Renal pelvis (tissue), 4 donors: ENCODE results near the gene PDGFB. TPM values are rescaled to one million over a fixed set of nuclear protein-coding genes. Genes with fewer than 3 reads are reported as not detected.

Experiments used
- DNase-seq: peaks from one replicate; pipeline ENCODE4 v3.0.0-alpha.2; 2013
- polyA plus RNA-seq, 3 donors: library from polyadenylated mRNA; unstranded; fragments of 120-200 nt; gene quantifications; one replicate each; pipeline ENCODE4 v1.2.1, GENCODE V29; 2013; ENCODE audit not compliant: insufficient read length in 3 of 3

PDGFB gene
- polyA plus RNA-seq, 3 donors: 14.6 to 17.9 (median 16.1) TPM

DNA sequence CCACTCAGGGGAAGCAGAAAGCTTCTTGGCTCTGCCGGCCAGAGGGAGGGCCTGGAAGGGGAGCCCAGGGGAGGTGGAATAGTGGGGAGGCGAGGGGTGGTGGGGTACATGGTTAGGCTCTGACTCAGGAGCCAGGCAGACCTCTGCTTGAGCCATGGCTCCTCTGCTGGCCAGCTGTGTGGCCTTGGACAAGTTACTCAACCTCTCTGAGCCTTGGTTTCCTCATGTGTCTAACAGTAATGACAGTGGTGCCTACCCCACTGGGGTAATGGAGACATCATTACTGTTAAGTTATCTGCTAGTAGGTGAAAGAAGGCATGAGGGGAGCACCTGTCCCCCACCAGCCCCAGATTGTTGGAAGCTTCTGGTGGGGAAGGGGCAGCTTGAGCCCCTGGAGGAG, 12.2 kb upstream of the PDGFB start:
- no peak for DNase-seq

DNA sequence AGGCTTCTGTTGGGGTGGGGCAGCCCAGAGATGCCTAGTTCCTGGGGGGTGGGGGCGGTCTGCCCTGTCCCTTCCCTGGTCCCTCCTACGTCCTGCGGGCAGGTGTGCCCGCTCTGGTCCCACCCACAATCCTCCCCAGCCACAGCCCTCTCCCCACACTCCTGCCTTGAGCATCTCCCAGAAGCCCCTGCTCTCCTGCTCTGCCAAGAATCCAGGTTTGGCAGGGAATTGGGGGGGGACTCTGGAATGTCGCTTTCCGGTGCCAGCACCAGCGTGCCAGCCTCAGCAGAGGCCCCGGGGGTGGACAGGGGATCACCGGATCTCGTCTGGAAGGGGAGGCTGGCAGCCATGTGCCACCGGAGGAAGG, 11.4 kb upstream of the PDGFB start:
- no peak for DNase-seq

DNA sequence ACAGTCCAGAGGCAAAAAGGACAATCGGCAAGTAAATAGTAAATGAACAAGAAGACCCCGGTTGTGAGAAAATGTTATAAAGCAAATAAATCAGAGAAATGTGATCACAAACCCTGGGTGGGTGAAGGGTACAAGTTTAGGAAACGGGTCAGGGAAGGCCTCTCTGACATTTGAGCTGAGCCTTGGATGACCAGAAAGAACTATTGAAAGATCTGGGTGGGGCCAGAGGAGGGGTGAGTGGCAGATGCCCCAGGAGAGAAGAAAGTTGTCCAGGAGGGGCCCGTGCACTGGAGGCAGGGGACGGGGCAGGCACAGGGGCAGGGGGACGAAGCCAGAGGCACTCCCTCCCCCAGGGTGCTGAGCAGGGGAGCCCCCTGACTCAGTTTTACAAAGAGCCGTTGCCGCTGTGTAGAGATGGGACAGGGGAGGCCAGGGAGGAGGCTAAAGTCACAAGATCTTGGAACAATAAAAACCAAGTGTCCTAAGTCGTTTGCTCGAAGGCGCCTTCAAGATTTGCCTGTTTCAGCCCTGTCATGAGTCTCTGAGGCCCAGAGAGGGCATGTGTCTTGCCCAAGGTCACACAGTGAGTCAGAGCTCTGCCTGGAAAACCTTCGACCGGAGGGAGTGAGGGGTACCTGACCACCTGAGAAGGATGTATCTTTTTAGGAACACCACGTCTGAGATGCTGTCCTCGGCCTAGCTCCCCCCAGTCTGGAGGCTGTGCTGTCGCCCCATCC, 10.8 kb upstream of the PDGFB start:
- DNase-seq: no peak

DNA sequence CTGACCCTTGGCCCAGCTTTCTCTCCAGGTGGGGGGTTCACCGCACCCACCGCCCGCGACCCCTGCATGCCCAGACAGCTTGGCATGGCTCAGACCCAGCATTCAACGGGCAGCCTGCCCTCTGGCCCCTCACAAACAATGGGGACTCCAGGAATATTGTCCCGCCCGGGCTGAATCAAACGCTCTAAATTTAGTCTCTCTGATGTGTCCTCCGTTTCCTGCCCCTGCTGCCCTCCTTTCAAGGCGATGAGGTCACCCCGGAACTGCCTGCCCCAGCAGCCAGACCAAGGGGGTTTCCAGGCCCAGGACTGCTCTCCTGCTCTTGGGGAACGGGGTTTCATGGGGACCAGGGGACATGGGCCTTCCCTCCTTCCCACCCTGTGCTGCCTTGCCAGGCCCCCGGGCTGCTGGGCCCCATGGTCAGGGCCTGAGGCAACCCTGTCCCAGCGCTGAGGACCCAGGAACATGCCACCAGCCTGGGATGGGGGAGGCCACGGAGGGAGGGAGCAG, 10.1 kb upstream of the PDGFB start:
- DNase-seq: no peak

DNA sequence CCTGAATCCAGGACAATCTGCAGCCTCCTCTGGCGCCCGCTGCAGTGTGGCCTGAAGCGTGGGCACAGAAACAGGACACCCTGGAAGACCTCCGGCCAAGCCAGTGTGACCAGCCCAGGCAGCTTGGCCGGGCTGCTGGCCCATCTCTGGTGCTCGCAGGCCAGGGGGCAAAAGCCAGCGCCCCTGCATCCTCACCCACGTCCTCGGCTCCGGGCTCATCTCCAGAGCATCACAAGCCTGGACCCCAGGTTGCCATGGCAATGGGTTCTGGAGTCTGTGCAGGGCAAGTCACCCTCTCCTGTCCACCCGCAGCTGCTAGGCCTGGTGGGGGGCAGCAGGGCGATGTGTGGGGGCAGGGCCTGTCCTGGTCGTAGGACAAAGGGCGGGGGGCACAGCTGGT, 9.3 kb upstream of the PDGFB start:
- no peak for DNase-seq

DNA sequence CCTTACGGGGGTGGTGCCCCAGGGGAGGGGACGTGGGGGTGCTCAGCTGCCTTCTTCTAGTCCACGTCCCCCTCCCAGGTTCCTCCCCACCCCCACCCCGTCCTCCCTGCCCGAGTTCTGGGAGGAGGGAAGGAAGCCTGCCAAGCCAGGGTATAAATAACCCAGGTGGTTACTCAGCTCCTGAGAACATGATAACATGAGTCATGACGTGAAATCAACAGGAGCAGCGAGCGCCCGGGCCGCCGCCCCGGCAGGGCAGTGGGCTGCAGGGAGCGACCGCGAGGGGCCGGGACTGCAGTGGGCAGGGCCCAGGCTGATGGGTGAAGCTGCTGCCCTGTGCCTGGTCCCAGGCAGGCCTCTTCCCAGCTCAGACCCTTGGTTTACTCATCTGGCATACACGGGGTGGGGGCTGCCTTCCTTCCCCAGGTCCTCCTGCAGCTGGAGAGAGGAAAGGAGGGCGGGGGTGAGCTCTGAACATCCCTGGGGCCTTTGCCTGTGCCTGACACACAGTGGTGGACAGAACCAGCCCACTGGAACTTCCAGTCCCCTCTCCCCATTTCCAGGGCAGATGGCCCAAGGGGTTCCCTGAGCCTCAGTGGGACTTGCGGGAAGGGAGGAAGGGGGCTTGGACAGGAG, 8.8 kb upstream of the PDGFB start:
- DNase-seq: no peak

DNA sequence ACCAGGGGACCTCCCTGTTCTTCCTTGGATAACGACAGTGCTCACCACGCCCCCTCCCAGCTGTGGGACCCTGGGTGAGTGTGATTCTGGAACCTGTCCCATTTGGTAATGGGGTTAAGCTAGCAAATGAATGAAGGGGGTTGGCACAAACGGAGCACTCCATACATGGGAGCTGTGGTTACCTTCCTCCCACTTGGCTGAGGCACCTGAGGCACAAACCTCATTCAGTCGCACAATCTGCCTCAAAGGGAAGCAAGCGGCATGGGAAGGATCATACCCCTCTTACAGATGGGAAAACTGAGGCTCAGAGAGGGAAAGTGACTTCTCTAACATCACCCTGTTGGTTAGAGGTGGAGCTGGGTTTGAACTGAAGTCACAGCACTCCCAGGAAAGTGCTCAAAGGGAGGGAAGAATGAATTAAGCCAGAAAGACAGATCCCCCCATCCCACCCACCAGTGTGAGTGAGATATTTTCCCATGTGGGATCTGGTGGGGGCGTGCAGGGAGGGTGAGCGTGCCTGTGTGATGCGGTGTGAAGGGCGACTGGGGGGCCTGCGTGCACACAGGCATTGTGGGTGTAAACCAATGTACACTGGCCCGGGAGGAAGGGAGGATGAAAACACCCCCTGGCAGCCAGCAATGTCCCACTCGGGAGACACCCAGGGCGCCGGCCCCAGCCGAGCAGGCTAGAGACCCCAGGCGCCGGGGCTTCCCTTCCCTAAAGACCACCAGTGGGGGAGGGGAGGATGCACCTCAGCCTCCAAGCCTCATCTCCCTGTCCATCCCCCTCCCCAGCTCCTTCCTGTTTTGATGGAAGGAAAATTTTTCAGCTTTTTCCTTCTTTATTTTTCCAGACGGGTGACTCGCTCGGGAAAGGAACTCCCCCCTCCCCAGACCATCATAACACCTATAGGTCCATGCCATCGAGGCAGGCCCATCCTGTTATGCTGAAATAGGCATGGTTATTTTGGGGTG, 8.0 kb upstream of the PDGFB start:
- no peak for DNase-seq

DNA sequence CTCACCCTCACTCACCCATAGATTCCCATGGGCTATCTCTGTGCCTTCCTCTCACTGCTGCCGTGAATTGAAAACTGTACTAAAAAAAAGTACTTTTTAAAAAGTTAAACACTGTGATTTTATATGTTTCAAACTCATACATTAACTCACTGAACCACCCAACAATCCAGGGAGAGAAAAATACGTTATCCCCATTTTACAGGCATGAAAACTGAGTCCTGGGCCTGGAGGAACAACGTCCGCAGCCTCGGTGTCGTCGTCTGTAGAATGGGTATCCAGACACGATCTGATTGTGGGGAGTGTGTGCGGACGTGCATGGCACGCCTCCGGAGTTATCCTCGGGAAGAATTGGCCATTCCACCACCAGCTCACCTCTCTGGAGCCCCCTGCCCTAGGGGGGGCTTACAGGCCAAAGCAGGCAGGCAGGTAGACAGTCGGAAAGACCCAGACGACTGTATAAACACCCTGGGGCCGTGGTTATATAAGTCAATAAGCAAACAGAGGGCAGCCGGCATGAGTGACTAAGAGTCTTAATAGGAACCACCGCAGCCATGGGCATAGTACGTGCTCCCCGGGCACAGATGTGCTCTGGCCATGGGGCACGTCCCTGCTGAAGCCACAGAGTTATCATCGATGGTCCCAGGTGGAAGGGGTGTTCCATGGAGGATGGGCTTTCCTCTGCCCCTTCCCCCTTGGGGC, 7.1 kb upstream of the PDGFB start:
- no peak for DNase-seq

DNA sequence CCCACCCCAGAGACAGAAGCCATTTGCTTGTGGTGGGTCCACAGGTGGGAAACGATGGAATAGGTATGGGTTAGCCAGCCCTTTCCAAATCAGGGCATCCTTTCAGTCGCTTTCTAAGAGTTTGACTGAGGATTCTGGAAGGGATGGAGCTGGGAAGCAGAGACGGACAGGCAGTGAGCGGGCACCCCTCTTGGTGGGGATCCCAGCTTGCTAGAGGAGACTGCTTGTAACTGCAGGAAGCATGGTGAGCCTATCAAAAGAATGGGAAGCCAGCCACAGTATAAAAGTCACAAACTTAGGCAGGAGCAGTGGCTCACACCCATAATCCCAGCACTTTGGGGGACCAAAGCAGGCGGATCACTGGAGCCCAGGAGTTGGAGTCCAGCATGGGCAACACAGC, 6.1 kb upstream of the PDGFB start:
- no peak for DNase-seq

DNA sequence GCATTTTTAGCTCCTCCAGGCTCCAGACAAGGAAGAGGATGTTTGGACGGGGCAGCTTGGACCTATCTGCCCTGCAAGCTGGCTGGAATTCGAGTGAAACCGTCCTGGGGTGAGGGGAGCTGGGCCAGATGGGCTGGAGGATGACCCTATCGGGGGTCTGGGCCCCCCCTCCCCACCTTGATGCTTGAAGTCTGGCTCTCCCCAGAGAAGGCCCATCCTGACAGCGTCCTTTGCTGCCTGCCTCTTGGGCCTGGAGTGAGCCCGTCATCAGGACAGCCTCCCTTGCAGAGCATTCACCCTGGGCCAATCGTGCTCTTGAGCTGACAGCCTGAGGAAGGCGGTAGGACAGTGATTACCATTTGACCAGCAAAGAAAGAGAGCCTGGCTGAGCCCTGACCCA, 5.3 kb upstream of the PDGFB start:
- DNase-seq: no peak

DNA sequence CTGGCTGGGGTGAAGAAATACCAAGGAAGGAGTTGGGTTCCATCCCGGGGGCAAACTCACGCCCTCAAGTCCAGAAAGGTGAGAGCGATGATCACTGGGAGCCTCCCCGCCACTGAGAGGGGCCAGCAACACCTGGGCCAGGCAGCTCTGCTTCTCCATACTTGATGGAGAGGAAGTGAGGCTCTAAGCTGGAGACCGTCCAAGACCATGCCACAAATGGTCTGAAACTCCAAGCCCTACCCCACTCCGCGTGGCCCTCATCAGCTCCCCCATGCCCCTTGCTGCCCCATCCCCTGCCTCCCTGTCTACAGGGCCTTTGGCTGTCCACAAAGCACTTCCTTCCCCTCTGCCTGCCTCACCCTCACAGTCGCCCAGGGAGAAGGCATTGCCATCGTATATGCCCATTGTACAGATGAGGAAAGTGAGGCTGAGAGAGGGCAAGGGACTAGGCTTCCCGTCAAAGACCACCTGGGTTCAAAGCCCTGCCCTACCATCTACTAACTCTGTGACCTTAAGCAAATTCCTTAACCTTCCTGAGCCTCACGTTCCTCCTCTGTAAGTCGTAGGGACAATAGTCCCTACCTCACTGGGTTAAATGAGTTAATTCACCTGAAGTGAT, 4.4 kb upstream of the PDGFB start:
- no peak for DNase-seq

DNA sequence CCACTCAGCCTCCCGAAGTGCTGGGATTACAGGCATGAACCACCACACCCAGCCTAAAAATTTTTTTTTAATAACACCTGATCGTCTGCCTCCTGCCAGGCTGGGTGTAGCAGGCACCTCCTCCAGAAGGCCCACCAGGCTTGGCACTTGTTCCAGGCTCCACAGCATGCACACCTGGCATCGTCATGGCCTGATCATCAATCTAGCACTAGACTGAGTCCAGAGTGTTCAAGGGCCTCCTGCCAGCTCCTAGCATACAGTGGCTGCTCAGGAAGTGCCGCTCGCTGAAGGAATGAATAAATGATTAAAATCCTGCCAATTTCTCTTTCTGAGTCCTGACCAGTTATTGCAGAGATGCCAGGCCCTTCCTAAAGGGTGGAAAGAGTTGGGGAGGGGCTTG, 3.5 kb upstream of the PDGFB start:
- no peak for DNase-seq

DNA sequence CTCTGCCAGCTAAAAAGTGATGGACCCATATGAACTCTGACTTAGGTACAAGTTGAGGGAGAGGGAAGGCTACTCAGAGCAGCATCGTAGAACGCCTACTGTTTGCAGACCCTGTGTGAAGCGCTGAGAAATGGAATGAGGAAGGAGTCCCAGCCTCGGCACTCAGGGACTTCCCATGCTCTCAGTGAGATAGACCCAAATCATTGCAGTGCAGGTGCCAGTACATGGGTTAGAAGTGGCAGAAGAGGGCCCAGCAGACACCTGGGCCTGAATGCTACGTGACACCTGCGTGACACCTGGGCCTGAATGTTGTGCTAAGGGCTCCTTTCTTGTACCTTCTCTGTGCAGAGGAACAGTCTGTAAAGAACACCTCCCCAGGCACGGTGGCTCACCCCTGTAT, 2.6 kb upstream of the PDGFB start:
- DNase-seq: no peak

DNA sequence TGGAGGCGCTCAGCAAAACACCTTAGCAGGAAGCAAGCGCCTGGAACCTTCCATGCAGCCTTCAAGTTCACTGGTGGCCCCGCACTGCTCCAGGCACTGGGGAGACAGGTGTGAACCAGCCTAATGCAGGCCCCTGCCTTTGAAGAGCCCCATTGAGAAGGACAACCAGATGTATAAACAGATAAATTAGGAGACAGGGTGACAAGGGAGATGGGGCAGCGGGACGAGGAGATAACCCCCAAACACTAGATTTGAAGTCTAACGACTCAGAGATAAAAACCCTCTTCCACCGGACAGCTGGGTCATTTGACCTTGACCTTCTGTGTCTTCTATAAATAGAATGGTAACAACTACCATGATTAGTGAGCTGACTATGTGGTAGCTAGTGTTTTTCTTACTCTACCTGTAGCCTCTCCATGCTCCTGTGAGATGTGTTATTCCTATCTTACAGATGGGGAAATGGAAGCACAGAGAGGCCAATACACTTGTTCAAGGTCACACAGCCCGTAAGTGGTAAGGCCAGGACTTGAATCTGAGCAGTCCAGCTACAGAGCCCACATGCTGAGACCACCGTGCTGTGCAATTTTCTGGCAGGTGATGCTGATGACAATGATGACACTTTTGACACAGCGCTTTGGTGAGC, 2.0 kb upstream of the PDGFB start:
- DNase-seq: no peak

DNA sequence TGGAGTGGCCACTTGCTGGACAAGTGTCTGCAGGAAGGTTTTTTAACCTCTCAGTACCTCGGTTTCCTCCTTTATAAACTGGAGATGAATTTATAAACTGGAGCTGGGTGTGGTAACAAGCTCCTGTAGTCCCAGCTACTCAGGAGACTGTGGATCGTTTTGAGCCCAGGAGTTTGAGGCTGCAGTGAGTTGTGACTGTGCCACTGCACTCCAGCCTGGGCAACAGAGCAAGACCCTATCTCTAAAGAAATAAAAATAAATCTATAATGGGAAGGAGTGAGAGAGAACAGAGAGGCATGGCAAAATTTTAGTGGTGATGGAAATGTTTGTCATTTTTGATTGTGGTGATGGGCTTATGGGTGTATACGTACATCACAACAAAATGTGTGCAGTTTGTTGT, 1.4 kb upstream of the PDGFB start:
- DNase-seq: no peak

DNA sequence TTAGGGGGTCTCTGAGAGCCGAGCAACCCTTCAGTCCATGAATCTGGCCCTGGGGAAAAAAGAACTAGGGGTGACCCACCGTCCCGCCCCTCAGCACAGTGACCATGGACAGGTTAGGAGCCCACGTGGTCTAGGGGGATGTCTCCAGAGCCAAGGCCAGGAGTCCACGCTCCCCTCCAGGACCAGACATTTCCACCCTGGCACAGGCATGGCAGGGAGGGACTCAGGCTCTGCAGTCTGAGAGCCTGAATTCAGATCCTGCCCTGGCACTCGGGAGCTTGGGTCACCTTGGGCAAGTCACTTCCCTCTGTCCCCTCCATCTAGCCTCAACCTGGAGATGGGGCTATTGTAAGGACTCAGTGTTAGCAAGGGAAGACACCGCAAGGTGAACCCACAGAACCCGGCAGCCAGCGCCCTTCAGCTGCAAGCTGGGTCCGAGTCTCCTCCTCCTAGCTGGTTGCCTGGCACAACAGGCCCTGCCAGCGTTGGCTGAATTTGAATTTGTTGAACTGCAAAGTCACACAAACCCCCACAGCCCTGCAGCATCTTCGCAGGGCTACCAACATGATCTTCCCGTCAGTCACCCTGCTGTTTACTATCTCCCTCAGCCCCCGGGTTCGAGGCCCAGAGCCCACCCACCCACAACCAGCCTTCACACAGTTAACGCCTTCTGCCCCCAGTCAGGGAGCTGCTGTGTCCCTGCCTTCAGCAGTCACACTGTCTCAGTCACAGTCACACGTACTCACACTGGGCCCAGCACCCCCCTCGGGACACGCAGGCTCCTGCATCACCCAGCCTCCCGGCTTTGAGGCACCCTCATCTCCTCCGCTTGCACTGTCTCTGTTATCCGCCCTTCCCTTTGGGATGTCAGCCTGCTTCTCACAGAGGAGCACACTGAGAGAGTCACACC, 603 bp upstream of the PDGFB start:
- DNase-seq: no peak

DNA sequence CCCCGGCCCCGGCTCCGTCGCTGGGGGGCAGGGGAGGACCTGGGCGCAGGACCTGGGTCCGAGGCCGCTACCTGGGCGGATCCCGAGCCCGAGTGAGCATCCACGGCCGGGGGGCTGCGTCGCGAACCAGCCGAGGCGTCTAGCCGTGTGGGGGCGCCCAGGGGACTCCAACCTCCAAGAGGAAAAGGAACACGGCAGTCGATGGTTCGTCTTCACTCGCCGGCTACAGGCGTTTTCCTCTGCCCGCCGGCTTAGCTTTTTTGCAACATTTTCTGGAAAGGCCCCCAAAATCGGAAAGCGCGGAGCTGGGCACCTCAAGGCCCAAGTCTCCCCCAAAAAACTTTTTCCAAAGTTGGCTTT, 666 bp downstream of the PDGFB start:
- no peak for DNase-seq

DNA sequence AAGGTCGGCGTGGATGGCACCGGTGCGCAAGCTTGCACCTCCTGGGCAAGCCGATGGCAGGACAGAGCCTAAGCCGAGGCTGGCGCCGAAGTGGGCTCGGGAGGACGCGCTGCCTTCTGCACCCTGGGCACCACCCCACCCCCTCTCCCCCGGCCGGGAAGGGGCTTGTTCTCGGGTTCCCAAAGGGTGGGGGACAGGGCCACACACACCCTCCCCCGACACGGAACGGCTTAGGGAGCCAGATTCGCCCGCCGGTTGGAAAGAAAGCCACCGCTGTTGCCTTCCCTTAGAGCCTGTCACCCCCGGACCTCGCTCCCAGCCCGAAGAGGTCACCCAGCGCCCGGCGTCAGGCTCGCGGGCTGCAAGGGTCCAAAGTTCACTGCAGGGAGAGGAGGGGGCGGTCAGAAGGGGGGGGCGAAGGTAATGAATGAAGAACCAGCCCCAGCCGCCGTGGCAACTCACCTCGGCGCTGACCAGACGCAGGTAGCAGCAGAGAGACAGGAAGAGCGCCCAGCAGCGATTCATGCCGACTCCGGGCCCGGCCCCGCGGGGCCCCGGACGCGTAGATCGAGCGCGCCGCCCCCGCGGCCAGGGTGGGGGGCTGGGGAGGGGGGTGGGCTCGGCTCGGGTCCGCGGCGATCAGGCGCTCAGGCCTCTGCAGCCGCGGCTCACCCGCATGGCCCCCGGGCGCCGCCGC, 1.2 kb downstream of the PDGFB start:
- DNase-seq: no peak
